Measurements from ENCODE around the gene RIN3. TPM values are rescaled to one million over a fixed set of nuclear protein-coding genes. Genes with fewer than 3 reads are reported as not detected.

The RIN3 gene
- total and polyA plus RNA-seq, 2 of the 4 experiments (the other 2 are of a cell fraction), result 2.5 to 11.1 TPM

DNA sequence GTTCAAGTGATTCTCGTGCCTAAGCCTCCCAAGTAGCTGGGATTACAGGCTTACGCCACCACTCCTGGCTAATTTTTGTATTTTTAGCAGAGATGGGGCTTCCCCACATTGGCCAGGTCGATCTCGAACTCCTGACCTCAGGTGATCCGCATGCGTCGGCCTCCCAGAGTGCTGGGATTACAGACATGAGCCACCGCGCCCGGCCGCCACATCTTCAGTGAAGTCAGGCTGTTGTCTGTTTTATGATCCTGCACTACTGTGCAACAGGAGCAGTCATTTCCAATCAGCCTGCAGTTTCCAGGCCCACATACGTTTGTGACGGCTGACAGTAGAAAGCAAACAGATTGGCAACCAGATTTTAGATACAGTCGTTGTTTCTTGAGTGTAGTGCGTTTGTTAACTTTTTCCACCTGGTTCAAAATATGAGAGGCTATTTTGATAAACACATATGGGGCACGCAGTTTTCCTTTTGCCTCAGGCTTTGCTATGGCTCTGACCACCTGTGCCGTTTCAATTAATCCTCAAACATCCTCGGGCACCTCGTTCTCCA lies 160.1 kb downstream of the RIN3 start:
- DNase-seq, result no peak
- Histone ChIP-seq H3K18ac (ENCODE audit: low read depth, low read length) (no peak overlapping the region), H3K14ac (replicated peaks; ENCODE audit: low read depth, low read length) (no peak overlapping the region), H3K79me1 (ENCODE audit: low read depth in 1 of 2, low read length in 2 of 2) (peaks cover 3 to 25% of the 10 kb centered on the region in 2 experiments; a peak in 3 of 4 replicates), H3K4ac (ENCODE audit: low read depth, low read length) (no peak overlapping the region), H3K9me3 (ENCODE audit: control insufficient read depth, insufficient read depth, low read length) (no peaks in the 10 kb centered on the region), H2AFZ (replicated peaks; ENCODE audit: low read length, poor library complexity) (no peak overlapping the region), H3K27ac (ENCODE audit: insufficient read depth, low read length) (no peak overlapping the region), H3K36me3 (ENCODE audit: control insufficient read depth, insufficient read depth, low read length) (peaks cover 17% of the 10 kb centered on the region; the same call in 1 of the 2 replicates), H3K4me2 (ENCODE audit: low read depth, low read length) (no peak overlapping the region), H3K56ac (ENCODE audit: extremely low read depth, insufficient read depth, low read length) (no peak overlapping the region), H2BK20ac (ENCODE audit: low read depth, low read length) (no peak overlapping the region), H3K23ac (ENCODE audit: low read depth, low read length) (no peak overlapping the region), H4K8ac (ENCODE audit: low read depth in 2 of 2, low read length in 2 of 2) (no peak overlapping the region), H3K9me1 (ENCODE audit: insufficient read depth, low read length) (peaks cover 9% of the 10 kb centered on the region), H3K9ac (ENCODE audit: low read depth, low read length) (no peak overlapping the region), H2BK15ac (ENCODE audit: low read depth, low read length) (no peak overlapping the region), H3K4me3 (ENCODE audit: insufficient read depth, low read depth, low read length) (no peak overlapping the region), H2AK9ac (replicated peaks; ENCODE audit: low read depth, low read length, poor library complexity) (no peak overlapping the region), H4K5ac (ENCODE audit: low read depth, low read length) (no peak overlapping the region), H2BK120ac (ENCODE audit: low read depth, low read length) (no peak overlapping the region), H3K4me1 (ENCODE audit: control insufficient read depth, insufficient read depth, low read length) (peaks cover 2% of the 10 kb centered on the region; the same call in 1 of the 2 replicates), H4K20me1 (ENCODE audit: insufficient read depth, low read length) (no peaks in the 10 kb centered on the region), H2BK5ac (ENCODE audit: low read depth, low read length, poor library complexity, severe bottlenecking) (no peak overlapping the region), H2AK5ac (ENCODE audit: low read depth, low read length) (no peak overlapping the region), H4K91ac (ENCODE audit: insufficient read depth, low read depth, low read length) (no peak overlapping the region), H3K27me3 (ENCODE audit: control insufficient read depth, insufficient read depth, low read length) (no peaks in the 10 kb centered on the region)
- TF ChIP-seq CEBPB (IDR thresholded peaks at IDR 0.05; ENCODE audit: low read depth, low read length), result no peak
- TF ChIP-seq SMC3 (IDR thresholded peaks at IDR 0.05; ENCODE audit: low read depth, low read length), result no peak
- no peak for TF ChIP-seq FOS (IDR thresholded peaks at IDR 0.05; ENCODE audit: low read depth, low read length)
- TF ChIP-seq, protein P1, sequence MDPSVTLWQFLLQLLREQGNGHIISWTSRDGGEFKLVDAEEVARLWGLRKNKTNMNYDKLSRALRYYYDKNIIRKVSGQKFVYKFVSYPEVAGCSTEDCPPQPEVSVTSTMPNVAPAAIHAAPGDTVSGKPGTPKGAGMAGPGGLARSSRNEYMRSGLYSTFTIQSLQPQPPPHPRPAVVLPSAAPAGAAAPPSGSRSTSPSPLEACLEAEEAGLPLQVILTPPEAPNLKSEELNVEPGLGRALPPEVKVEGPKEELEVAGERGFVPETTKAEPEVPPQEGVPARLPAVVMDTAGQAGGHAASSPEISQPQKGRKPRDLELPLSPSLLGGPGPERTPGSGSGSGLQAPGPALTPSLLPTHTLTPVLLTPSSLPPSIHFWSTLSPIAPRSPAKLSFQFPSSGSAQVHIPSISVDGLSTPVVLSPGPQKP (IDR thresholded peaks at IDR 0.05; ENCODE audit: borderline replicate concordance, low read depth, low read length), result no peak
- no peak for TF ChIP-seq POLR2A (IDR thresholded peaks at IDR 0.05; ENCODE audit: low read depth, low read length)
- no peak for TF ChIP-seq MXI1 (IDR thresholded peaks at IDR 0.05; ENCODE audit: borderline replicate concordance, low read depth, low read length)
- TF ChIP-seq RFX5 (IDR thresholded peaks at IDR 0.05; ENCODE audit: low read depth, low read length), result no peak
- TF ChIP-seq, protein P2, sequence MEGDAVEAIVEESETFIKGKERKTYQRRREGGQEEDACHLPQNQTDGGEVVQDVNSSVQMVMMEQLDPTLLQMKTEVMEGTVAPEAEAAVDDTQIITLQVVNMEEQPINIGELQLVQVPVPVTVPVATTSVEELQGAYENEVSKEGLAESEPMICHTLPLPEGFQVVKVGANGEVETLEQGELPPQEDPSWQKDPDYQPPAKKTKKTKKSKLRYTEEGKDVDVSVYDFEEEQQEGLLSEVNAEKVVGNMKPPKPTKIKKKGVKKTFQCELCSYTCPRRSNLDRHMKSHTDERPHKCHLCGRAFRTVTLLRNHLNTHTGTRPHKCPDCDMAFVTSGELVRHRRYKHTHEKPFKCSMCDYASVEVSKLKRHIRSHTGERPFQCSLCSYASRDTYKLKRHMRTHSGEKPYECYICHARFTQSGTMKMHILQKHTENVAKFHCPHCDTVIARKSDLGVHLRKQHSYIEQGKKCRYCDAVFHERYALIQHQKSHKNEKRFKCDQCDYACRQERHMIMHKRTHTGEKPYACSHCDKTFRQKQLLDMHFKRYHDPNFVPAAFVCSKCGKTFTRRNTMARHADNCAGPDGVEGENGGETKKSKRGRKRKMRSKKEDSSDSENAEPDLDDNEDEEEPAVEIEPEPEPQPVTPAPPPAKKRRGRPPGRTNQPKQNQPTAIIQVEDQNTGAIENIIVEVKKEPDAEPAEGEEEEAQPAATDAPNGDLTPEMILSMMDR (conservative IDR thresholded peaks at IDR 0.05; ENCODE audit: low read depth, low read length), result no peak
- no peak for TF ChIP-seq RAD21 (IDR thresholded peaks at IDR 0.05; ENCODE audit: low read length)
- no peak for TF ChIP-seq MAZ (IDR thresholded peaks at IDR 0.05; ENCODE audit: borderline replicate concordance, low read depth, low read length)
- TF ChIP-seq MAFK (IDR thresholded peaks at IDR 0.05; ENCODE audit: low read depth, low read length), result no peak
- no TSS peak for BruUV-seq (replicated peaks)
- no peak for ATAC-seq (ENCODE audit: low read depth)
- intact Hi-C loops (cut with micrococcal nuclease) (no loop called here), in situ Hi-C loops (cut with MboI; ENCODE audit: low sequenced_read_pairs) (no loop called here), dilution Hi-C loops (cut with HindIII; ENCODE audit: low sequenced_read_pairs, unreplicated experiment) (no loop called here)
- ChIA-PET CTCF (interaction anchor here (0.7 kb wide), 1 partner anchor 27 kb away, joined by 3 read pairs; no protein-coding TSS in a partner anchor), POLR2A (ENCODE audit: unreplicated experiment) (no interaction called here)
- WGBS, 2 experiments (ENCODE audit: extremely low coverage in 2 of 2, insufficient read length in 1 of 2), result 87% methylated on average over 9 of the region's 19 CpGs; no CpG with 5 or more reads in 1 of the 2 experiments
